ENCODE data around the gene QDPR. TPM values are rescaled to one million over a fixed set of nuclear protein-coding genes. Genes with fewer than 3 reads are reported as not detected.
"Not testable (repeated sequence)": the region's sequence is repeated elsewhere in the genome, so short reads cannot be mapped to it uniquely, and the experiment has no call there.

QDPR gene
- polyA plus RNA-seq (2013, experiment 1 of 2; ENCODE audit: insufficient read length): 32.1 TPM
- 28.4 TPM for polyA plus RNA-seq (2013, experiment 2 of 2; ENCODE audit: insufficient read length)

GRCh38 chr4:17511950-17512795 is at the start of gene QDPR:
QDPR (minus strand) TSS chr4:17512090; CDS start chr4:17512054, 36 bp downstream.
- peak; percentile 72 for DNase-seq

DNA sequence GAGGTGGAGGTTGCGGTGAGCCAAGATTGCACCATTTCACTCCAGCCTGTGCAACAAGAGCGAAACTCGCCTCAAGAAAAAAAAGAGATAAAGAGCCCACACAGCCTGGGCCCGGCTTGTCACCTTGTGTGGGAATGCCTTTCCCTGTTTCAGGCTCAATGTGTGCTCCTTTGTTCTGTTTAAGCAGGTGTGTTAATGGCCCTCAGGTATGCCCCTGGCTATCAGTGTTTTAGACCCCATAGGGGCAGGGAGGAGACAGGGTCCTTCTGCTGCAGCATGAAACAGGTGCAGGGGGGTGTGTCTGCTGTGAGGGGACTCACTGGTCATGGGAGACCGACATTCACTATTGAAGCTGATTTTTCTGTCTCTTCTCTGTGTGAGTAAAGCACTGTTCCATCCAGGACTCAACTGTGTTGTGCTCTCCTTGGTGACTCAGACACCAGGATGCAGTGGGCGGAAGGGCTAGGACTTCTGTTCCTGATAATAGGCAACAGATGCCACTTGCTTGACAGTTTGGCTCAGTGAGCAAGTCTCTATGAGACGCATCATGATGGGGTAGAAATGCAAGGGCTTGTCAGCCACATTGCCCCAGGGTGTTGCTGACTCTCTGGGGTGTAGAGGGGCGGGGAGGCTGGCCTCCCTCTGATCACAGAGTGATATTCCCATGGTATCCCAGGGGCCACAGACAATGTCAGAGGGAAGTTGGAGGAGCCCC is 49.5 kb upstream of the QDPR start:
- DNase-seq: peak; percentile 55

GRCh38 chr4:17560065-17560673 is 48.3 kb upstream of the QDPR start:
- no peak for DNase-seq

- no peak for DNase-seq
Observed at GRCh38 chr4:17559709-17560048, 47.8 kb upstream of the QDPR start.

DNA sequence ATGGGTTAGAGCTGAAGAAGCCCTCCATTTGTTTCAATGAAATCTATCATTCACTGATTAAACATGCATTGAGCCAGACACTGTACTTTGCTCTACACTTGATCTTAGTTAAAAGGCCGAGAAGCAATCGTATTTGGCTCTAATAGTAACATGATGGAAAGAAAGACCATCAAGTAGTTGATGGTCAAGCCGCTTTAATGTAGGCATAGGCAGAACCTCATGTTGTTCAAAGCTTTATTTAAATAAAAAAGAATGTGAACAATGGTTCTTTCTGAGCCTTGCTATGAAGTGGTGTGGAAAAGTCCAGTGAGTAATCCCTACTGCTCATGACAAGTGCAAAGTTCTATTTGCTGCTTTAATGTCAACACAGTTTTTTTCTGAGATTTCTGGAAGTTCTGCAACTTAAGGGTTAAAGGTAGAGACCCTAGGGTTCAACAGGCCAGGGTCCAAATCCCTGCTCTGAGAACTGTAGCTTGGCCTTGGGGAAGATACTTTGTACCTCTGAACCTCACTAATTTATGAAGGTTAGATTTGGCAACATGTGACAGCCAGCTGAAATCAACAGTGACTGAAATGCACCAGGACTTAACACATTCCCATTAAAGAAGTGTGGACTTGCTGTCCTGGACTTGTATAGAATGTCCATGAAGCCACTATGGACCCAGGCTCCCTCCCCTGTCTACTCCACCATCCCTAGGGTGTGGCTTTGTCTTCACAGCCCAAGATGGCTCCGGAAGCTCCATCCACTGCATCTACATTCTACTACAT is 47.2 kb upstream of the QDPR start:
- no peak for DNase-seq

DNA sequence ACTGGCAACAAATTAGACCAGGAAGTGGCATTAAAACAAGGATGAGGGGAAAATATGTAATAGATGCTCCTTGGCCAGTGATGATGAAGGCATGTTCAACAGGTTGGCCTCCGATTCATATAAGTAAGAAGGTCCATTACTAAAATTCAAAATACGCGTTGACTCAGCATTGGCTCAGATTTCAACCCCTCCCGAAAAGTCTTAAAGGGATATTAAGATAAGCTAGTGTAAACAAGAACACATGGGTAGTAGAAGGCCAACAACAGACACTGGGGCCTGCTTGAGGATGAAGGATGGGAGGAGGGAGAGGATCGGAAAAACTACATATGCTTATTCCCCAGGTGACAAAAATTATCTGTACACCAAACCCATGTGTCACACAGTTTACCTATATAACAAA is 46.0 kb upstream of the QDPR start:
- no peak for DNase-seq

GRCh38 chr4:17556498-17556897 is 44.6 kb upstream of the QDPR start:
- DNase-seq: no peak

- DNase-seq: no peak
Observed at GRCh38 chr4:17554568-17554967, 42.7 kb upstream of the QDPR start.

- no peak for DNase-seq
Observed at GRCh38 chr4:17552427-17552826, 40.5 kb upstream of the QDPR start.

GRCh38 chr4:17550549-17550948 is 38.7 kb upstream of the QDPR start:
- DNase-seq: no peak

DNA sequence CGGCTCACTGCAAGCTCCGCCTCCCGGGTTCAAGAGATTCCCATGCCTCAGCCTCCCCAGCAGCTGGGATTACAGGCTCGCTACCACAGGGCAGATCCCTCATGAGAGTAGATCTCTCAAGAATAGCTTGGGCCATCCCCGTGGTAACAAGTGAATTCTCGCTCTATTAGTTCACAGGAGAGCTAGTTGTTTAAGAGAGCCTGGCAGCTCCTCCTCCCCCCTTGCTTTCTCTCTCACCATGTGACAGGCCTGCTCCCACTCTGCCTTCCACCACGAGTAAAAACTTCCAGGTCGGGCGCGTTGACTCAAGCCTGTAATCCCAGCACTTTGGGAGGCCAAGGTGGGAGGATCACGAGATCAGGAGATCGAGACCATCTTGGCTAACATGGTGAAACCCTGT is 34.8 kb upstream of the QDPR start:
- DNase-seq: no peak

GRCh38 chr4:17546222-17546621 is 34.3 kb upstream of the QDPR start:
- no peak for DNase-seq

DNA sequence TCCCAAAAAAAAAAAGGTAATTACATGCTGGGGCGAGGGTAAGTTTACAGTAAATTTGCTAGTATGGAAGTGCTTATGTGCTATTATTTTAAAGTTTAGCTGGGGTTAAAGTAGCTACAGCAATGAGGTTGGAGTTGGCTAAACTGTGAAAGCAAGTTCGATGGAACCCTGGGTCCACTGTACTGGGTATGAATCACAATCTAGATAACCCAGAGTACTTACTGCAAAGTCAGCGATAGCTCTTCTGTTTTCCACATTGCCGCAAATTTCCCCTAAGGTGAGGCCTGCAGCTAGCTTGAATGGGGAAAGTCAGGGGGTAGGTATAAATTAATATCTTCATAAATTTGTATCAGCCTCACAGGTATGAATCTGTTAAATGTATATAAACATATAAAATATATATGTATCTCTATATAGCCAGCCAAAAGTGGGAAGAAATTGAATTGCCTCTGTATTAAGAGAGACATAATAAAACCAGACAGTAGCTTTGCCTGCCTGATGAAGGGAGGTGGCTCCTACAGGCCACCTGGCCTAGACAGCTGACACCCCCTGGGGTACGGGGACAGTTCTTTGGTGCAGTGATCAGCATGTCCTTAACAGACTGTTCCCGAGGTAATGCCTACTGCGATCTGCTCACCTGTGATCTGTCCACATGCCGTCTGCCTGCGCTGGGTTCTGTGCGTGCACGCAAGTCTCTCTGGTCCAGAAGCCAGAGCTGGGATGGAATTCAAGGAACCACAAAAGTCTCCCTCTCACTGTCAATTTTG is 33.7 kb upstream of the QDPR start:
- no peak for DNase-seq

DNA sequence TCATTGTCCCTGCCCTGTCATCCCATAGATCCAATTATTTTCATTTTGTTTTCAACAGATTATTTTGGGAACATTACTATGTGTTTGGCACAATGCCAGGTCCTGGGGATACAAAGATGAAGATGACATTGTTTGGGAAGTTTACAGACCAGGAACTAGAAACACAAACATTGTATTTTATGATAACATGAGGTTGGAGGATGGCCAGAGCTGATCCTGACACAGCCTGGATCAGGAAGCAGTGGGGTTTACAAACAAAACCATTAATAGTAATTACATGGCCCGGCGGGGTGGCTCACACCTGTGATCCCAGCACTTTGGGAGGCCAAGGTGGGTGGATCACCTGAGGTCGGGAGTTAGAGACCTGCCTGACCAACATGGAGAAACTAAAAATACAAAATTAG is 32.9 kb upstream of the QDPR start:
- DNase-seq: no peak

DNA sequence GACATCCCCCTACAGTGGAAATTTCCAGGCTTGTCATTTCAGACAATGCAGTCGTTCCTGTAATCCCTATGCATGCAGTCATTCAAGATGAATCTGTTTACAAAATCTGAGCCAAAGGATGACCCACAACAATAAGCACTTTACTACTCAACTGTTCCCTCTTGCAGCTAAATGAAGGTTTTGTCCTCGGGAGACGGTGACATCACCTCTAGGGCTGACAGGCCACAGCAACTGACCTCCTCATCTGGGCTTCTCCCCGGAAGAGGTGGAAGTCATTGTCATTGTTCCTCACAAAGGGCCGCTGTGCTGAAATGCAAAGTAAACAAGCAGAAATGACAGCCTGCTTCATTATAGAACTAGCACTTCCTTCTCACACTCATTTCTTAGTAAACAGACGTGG is 32.3 kb upstream of the QDPR start:
- DNase-seq: no peak

- not testable (repeated sequence) for DNase-seq
Observed at GRCh38 chr4:17537060-17537459, 25.2 kb upstream of the QDPR start.

DNA sequence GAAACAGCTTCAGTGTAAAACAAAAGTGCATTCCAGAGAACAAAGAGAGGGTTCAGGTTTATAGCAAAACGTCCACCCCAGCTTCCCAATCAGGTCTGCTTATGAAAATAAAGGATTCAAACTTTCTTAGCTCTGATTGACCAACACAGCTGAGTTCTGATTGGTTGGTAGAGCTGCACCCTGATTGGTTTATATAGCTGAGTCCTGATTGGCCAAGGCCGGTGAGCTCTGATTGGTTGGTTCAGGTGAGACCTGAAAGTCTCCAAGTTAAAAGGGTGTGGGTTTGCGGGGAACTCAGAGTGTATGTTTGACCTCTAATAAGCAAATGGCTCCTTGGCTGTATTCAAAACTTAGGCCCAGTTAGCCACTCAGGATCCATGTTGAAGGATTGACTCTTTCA is 24.0 kb upstream of the QDPR start:
- DNase-seq: no peak

DNA sequence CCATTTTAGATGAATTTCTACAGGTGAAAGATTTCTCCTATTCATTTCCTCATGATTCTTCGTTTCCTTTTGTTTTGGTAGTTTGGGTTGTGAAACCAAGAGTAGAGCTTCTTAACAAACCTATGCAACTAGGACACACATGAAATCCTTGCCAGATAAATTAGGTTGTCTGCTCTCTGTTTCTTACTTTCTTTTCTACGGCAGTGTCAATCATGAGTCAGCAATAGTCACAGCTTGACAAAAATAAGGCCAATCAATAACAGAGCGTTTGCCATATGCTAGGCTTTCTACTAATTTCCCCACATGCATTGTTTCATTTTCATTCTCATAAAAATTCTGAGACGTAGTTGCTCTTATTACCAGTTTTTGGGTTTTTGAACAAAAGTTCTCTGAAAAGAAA is 23.4 kb upstream of the QDPR start:
- DNase-seq: no peak

DNA sequence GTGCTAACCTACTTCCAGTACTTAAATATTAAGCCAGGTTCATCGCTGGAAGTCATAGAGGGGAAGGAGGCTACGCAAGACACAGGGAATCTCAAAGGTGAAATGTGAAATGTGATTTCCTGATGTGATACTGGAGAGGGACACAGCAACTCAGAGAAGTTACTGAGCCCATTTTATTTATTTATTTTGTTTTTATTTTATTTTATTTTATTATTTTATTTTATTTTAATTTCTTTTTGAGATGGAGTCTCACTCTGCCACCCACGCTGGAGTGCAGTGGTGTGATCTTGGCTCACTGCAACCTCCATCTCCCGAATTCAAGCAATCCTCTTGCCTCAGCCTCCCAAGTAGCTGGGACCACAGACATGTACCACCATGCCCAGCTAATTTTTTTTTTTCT is 22.8 kb upstream of the QDPR start:
- no peak for DNase-seq

DNA sequence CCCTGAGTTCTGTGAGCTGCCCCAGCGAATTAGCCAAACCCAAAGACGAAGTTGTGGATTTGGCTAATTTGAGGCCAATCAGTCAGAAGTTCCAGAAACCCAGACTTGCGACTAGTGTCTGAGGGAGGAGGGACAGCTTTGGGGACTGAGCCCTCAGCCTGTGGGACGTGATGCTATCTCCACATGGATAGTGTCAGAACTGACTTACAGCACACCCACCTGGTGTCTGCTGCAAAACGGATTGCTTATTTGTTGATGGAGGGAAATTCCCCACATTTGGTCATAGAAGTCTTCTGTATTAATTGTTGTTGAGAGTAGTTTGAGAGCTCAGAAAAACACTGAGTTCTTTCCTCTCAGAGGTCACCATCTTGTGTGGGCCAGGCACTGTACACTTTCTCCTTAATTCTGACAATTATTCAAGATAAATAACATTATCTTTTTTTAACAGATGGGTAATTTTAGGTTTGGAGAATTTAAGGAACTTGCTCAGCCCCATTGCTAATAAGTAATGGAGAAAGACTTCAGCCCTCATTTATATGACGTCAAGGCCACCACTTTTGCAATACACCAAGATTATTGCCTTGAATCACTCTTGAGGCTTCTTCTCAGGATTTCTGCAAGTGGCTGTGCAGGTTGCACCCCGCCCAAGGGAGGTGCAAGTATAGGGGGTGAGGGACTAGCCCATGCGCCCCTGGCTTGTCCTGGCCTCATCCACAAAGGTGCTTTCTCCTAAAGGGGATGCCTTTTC is 19.8 kb upstream of the QDPR start:
- no peak for DNase-seq

DNA sequence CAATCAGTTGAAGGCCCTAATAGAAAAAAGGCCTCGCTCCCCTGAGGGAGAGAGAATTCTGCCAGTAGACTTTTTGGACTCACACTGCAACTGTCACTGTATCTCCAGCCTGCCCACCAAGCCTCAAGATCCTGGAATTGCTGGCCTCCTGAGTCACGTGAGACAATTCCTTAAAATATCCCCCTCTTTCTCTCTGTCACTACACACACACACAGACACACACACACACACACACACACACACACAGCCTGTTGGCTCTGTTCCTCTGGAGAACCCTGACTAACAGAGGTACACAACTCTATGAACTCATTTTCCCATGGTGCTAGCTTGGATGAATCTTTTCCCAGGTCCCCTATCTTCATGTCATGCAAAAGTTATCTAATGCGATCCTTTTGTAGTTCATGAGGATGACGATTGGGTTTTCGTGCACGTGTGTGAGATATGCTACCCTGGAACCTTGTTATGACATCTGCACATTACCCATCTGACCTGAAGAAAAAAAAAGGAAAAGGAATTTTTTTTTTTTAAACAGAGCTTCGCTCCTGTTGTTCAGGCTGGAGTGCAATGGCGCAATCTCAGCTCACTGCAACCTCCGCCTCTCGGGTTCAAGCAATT is 16.8 kb upstream of the QDPR start:
- DNase-seq: no peak

Data from fibroblast of skin of scalp (primary cell).